Type B pancreatic cell (in vitro differentiated cells): ENCODE data around the gene ZNF688. TPM values are rescaled to one million over a fixed set of nuclear protein-coding genes. Genes with fewer than 3 reads are reported as not detected.

ENCODE experiments used
- DNase-seq: peaks from one replicate; pipeline ENCODE4 v3.0.0; 2021; ENCODE audit warnings: mixed read lengths; ENCODE audit not compliant: unreplicated experiment; ENCODE audit errors: extremely low spot score
- H3K27ac Mint-ChIP-seq: 2 replicates; pipeline ENCODE4 v1.8.0; 2021; ENCODE audit warnings: mild to moderate bottlenecking, mixed read lengths
- H3K27me3 Mint-ChIP-seq: 2 replicates; pipeline ENCODE4 v1.8.0; 2021; ENCODE audit warnings: mixed read lengths
- H3K36me3 Mint-ChIP-seq: 2 replicates; pipeline ENCODE4 v1.8.0; 2021; ENCODE audit warnings: mixed read lengths
- H3K4me1 Mint-ChIP-seq: one replicate; pipeline ENCODE4 v1.8.0; 2021; ENCODE audit warnings: mixed read lengths; ENCODE audit not compliant: unreplicated experiment
- H3K4me3 Mint-ChIP-seq: 2 replicates; pipeline ENCODE4 v1.8.0; 2021; ENCODE audit warnings: mild to moderate bottlenecking, mixed read lengths
- H3K9me3 Mint-ChIP-seq: 2 replicates; pipeline ENCODE4 v1.8.0; 2021; ENCODE audit warnings: mixed read lengths
- CTCF ChIP-seq: fragments of 200-600 bp; sonication (generic); conservative IDR thresholded peaks from 2 replicates; pipeline ENCODE4 v1.5.0; 2021; ENCODE audit warnings: antibody characterized with exemption, mild to moderate bottlenecking
- total RNA-seq: library from RNA; stranded (reverse); gene quantifications from 2 replicates; pipeline ENCODE4 v1.2.1, GENCODE V29; 2021; ENCODE audit warnings: low replicate concordance

The ZNF688 gene
- total RNA-seq, 1 donor from 2014 or later, result 14.3 TPM

- Mint-ChIP-seq H3K4me1 (peaks cover 26% of the 10 kb centered on the region), H3K9me3 (peaks cover 4% of the 10 kb centered on the region), H3K27me3 (no peaks in the 10 kb centered on the region), H3K36me3 (peaks cover 11% of the 10 kb centered on the region), H3K27ac (peak overlapping the region; percentile 79), H3K4me3 (peak overlapping the region; percentile 82)
- no peak for DNase-seq
- no peak for TF ChIP-seq CTCF
Observed at GRCh38 chr16:30556125-30556473, 15.4 kb downstream of the ZNF688 start.

- peaks cover 4% of the 10 kb centered on the region for H3K9me3 Mint-ChIP-seq
- H3K36me3 Mint-ChIP-seq, result peaks cover 11% of the 10 kb centered on the region
- peaks cover 26% of the 10 kb centered on the region for H3K4me1 Mint-ChIP-seq
- H3K27me3 Mint-ChIP-seq, result no peaks in the 10 kb centered on the region
- TF ChIP-seq CTCF, result no peak
- H3K27ac Mint-ChIP-seq, result peak overlapping the region; percentile 79
- no peak for DNase-seq
- H3K4me3 Mint-ChIP-seq, result peak overlapping the region; percentile 82
Observed at GRCh38 chr16:30555315-30556124, 16.0 kb downstream of the ZNF688 start.

- Mint-ChIP-seq H3K36me3 (peaks cover 11% of the 10 kb centered on the region), H3K9me3 (peaks cover 4% of the 10 kb centered on the region), H3K4me1 (peaks cover 26% of the 10 kb centered on the region), H3K4me3 (no peak overlapping the region), H3K27me3 (no peaks in the 10 kb centered on the region), H3K27ac (peak overlapping the region; percentile 87)
- no peak for DNase-seq
- no peak for TF ChIP-seq CTCF
Observed at GRCh38 chr16:30554557-30555314, 16.8 kb downstream of the ZNF688 start.

GRCh38 chr16:30553393-30553899 lies 18.1 kb downstream of the ZNF688 start:
- Mint-ChIP-seq H3K27ac (peak overlapping the region; percentile 87), H3K9me3 (no peaks in the 10 kb centered on the region), H3K27me3 (no peaks in the 10 kb centered on the region), H3K4me3 (peak overlapping the region; percentile 65), H3K4me1 (peaks cover 26% of the 10 kb centered on the region), H3K36me3 (peaks cover 11% of the 10 kb centered on the region)
- DNase-seq, result no peak
- no peak for TF ChIP-seq CTCF

- no peaks in the 10 kb centered on the region for H3K27me3 Mint-ChIP-seq
Observed at GRCh38 chr16:30552956-30553355, 18.6 kb downstream of the ZNF688 start.

More at GRCh38 chr16:30552956-30553355, 18.6 kb downstream of the ZNF688 start:
- no peak for TF ChIP-seq CTCF
- H3K9me3 Mint-ChIP-seq, result no peaks in the 10 kb centered on the region
- peak overlapping the region; percentile 65 for H3K4me3 Mint-ChIP-seq
- peak overlapping the region; percentile 87 for H3K27ac Mint-ChIP-seq
- H3K36me3 Mint-ChIP-seq, result peaks cover 11% of the 10 kb centered on the region
- H3K4me1 Mint-ChIP-seq, result peaks cover 31% of the 10 kb centered on the region
- no peak for DNase-seq
